HEK293 (cell line): ENCODE data around the gene MYO5C.

Experiments used
- CTCF ChIA-PET: fragments of 350-600 bp; formaldehyde crosslinking; extraction: SDS; loops from one replicate; lab custom pipeline; 2021; ENCODE audit warnings: antibody characterized with exemption; lab: Yijun Ruan, JAX
- POLR2A ChIA-PET: fragments of 300-600 bp; formaldehyde crosslinking; extraction: SDS; loops from one replicate; lab custom pipeline; 2020; ENCODE audit warnings: antibody characterized with exemption, inconsistent platforms; lab: Yijun Ruan, JAX
- H3K27ac ChIP-seq: fragments of 200-500 bp; sonication (Bioruptor generic); 2 replicates; pipeline ENCODE4 v1.5.1; 2014; ENCODE audit warnings: low read depth, low read length, control low read depth, inconsistent platforms; ENCODE audit errors: extremely low read depth
- H3K36me3 ChIP-seq, 2 experiments: fragments of 200-500 bp in 1 of 2; sonication (Bioruptor generic) in 1 of 2; 1 replicate in 1 of 2; 2 replicates in 1 of 2; pipeline ENCODE4 v1.5.1; 2014 to 2017; ENCODE audit warnings: inconsistent platforms in 2 of 2, low read length in 2 of 2; ENCODE audit not compliant: control insufficient read depth in 2 of 2, insufficient read depth in 1 of 2
- H3K4me1 ChIP-seq: fragments of 200-500 bp; sonication (Bioruptor generic); 2 replicates; pipeline ENCODE4 v1.5.1; 2014; ENCODE audit warnings: mild to moderate bottlenecking, low read length, inconsistent platforms; ENCODE audit not compliant: control insufficient read depth, insufficient read depth
- H3K4me3 ChIP-seq: 2 replicates; pipeline ENCODE4 v1.5.1; 2011; ENCODE audit warnings: low read depth, mild to moderate bottlenecking, control low read depth, low read length, moderate library complexity
- H3K9me3 ChIP-seq: fragments of 200-500 bp; sonication (Bioruptor generic); 2 replicates; pipeline ENCODE4 v1.5.1; 2014; ENCODE audit warnings: low read depth, low read length, inconsistent platforms; ENCODE audit not compliant: control insufficient read depth, insufficient read depth
- ELK4 ChIP-seq: IDR thresholded peaks from 2 replicates; pipeline ENCODE4 v1.6.1; 2011; ENCODE audit warnings: mild to moderate bottlenecking, low read depth, low read length, borderline replicate concordance
- FEZF1 ChIP-seq: fragments of 450-650 bp; formaldehyde crosslinking; IDR thresholded peaks from 2 replicates; pipeline ENCODE4 v1.5.1; 2016; ENCODE audit warnings: missing biosample characterization, missing genetic modification characterization
- GLI2 ChIP-seq: fragments of 450-650 bp; formaldehyde crosslinking; IDR thresholded peaks from 2 replicates; pipeline ENCODE4; 2017; ENCODE audit warnings: missing biosample characterization, missing genetic modification characterization, low read depth, borderline replicate concordance
- KLF1 ChIP-seq: fragments of 450-650 bp; formaldehyde crosslinking; IDR thresholded peaks from 2 replicates; pipeline ENCODE4 v1.5.1; 2016; ENCODE audit warnings: missing biosample characterization, missing genetic modification characterization
- KLF7 ChIP-seq: fragments of 450-650 bp; formaldehyde crosslinking; IDR thresholded peaks from 2 replicates; pipeline ENCODE4 v1.5.1; 2016; ENCODE audit warnings: missing biosample characterization, missing genetic modification characterization, borderline replicate concordance
- MEIS1 ChIP-seq: sonication (generic); formaldehyde crosslinking; IDR thresholded peaks from 2 replicates; pipeline ENCODE4 v1.8.1; 2022; ENCODE audit warnings: missing genetic modification reagents, mild to moderate bottlenecking, borderline replicate concordance
- SP2 ChIP-seq: fragments of 450-650 bp; formaldehyde crosslinking; IDR thresholded peaks from 2 replicates; pipeline ENCODE4 v1.5.1; 2016; ENCODE audit warnings: missing biosample characterization, missing genetic modification characterization
- SP7 ChIP-seq: fragments of 450-650 bp; formaldehyde crosslinking; IDR thresholded peaks from 2 replicates; pipeline ENCODE4 v1.5.1; 2016; ENCODE audit warnings: missing biosample characterization, missing genetic modification characterization
- TRIM28 ChIP-seq: IDR thresholded peaks from 2 replicates; pipeline ENCODE4 v1.6.1; 2011; ENCODE audit warnings: low read length, control low read depth, borderline replicate concordance
- ZBTB20 ChIP-seq: fragments of 450-650 bp; formaldehyde crosslinking; IDR thresholded peaks from 2 replicates; pipeline ENCODE4 v1.5.1; 2016; ENCODE audit warnings: missing biosample characterization, missing genetic modification characterization
- ZBTB6 ChIP-seq: fragments of 450-650 bp; formaldehyde crosslinking; IDR thresholded peaks from 2 replicates; pipeline ENCODE4 v1.5.1; 2017; ENCODE audit warnings: missing biosample characterization, missing genetic modification characterization
- ZBTB8A ChIP-seq: fragments of 450-650 bp; formaldehyde crosslinking; IDR thresholded peaks from 2 replicates; pipeline ENCODE4 v1.5.1; 2016; ENCODE audit warnings: missing biosample characterization, missing genetic modification characterization
- ZNF121 ChIP-seq: fragments of 450-650 bp; formaldehyde crosslinking; IDR thresholded peaks from 2 replicates; pipeline ENCODE4 v1.5.1; 2016; ENCODE audit warnings: missing biosample characterization, missing genetic modification characterization
- ZNF148 ChIP-seq: fragments of 450-650 bp; formaldehyde crosslinking; IDR thresholded peaks from 2 replicates; pipeline ENCODE4 v1.5.0; 2017; ENCODE audit warnings: missing biosample characterization, missing genetic modification characterization, borderline replicate concordance
- ZNF169 ChIP-seq: fragments of 450-650 bp; formaldehyde crosslinking; IDR thresholded peaks from 2 replicates; pipeline ENCODE4 v1.5.1; 2016; ENCODE audit warnings: missing biosample characterization, missing genetic modification characterization
- ZNF211 ChIP-seq: fragments of 450-650 bp; formaldehyde crosslinking; IDR thresholded peaks from 2 replicates; pipeline ENCODE4 v1.5.1; 2016; ENCODE audit warnings: low read depth, missing biosample characterization, missing genetic modification characterization
- ZNF324 ChIP-seq: fragments of 450-650 bp; formaldehyde crosslinking; IDR thresholded peaks from 2 replicates; pipeline ENCODE4 v1.5.1; 2016; ENCODE audit warnings: missing biosample characterization, missing genetic modification characterization
- ZNF362 ChIP-seq: fragments of 450-650 bp; formaldehyde crosslinking; IDR thresholded peaks from 2 replicates; pipeline ENCODE4 v1.5.1; 2016; ENCODE audit warnings: missing biosample characterization, missing genetic modification characterization
- ZNF433 ChIP-seq: fragments of 450-650 bp; formaldehyde crosslinking; IDR thresholded peaks from 2 replicates; pipeline ENCODE4 v1.5.1; 2016; ENCODE audit warnings: missing biosample characterization, missing genetic modification characterization, low read depth
- ZNF513 ChIP-seq: fragments of 450-650 bp; IDR thresholded peaks from 2 replicates; pipeline ENCODE4 v1.5.1; 2018; ENCODE audit warnings: missing biosample characterization, missing genetic modification characterization
- ZNF521 ChIP-seq: fragments of 450-650 bp; formaldehyde crosslinking; IDR thresholded peaks from 2 replicates; pipeline ENCODE4 v1.5.1; 2017; ENCODE audit warnings: missing biosample characterization, mild to moderate bottlenecking, missing genetic modification characterization
- ZNF560 ChIP-seq: fragments of 450-650 bp; formaldehyde crosslinking; IDR thresholded peaks from 2 replicates; pipeline ENCODE4 v1.5.1; 2017; ENCODE audit warnings: missing biosample characterization, missing genetic modification characterization, borderline replicate concordance
- ZNF596 ChIP-seq: fragments of 450-650 bp; IDR thresholded peaks from 2 replicates; pipeline ENCODE4 v1.5.0; 2018; ENCODE audit warnings: missing biosample characterization, mild to moderate bottlenecking, missing genetic modification characterization, moderate library complexity
- ZNF629 ChIP-seq: fragments of 450-650 bp; formaldehyde crosslinking; IDR thresholded peaks from 2 replicates; pipeline ENCODE4 v1.5.1; 2017; ENCODE audit warnings: missing biosample characterization, missing genetic modification characterization
- ZNF654 ChIP-seq: fragments of 450-650 bp; formaldehyde crosslinking; IDR thresholded peaks from 2 replicates; pipeline ENCODE4 v1.5.1; 2016; ENCODE audit warnings: low read depth, missing biosample characterization, missing genetic modification characterization
- ZSCAN23 ChIP-seq: fragments of 450-650 bp; formaldehyde crosslinking; IDR thresholded peaks from 2 replicates; pipeline ENCODE4 v1.5.1; 2016; ENCODE audit warnings: missing biosample characterization, missing genetic modification characterization
- ZSCAN5A ChIP-seq: fragments of 450-650 bp; formaldehyde crosslinking; IDR thresholded peaks from 2 replicates; pipeline ENCODE4 v1.5.1; 2016; ENCODE audit warnings: missing biosample characterization, missing genetic modification characterization

Gene MYO5C

GRCh38 chr15:52258461-52258860, 37.1 kb downstream of the MYO5C start:
- Histone ChIP-seq H3K4me3 (no peak overlapping the region), H3K27ac (no peak overlapping the region)
- CTCF ChIA-PET: interaction anchor here (0.5 to 2.5 kb wide), 4 partner anchors 23 to 476 kb away, joined by 3 to 13 read pairs (median 3); no protein-coding TSS in a partner anchor
- TF ChIP-seq ZNF654 (tag by site-specific recombination) (no peak), GLI2 (tag by site-specific recombination) (no peak), MEIS1 (CRISPR knock-in tag) (no peak), ZNF560 (tag by site-specific recombination) (no peak), ZSCAN23 (tag by site-specific recombination) (no peak), SP2 (tag by site-specific recombination) (no peak), ZNF211 (tag by site-specific recombination) (no peak), TRIM28 (no peak), ZBTB8A (tag by site-specific recombination) (no peak), ZNF148 (tag by site-specific recombination) (no peak), KLF7 (tag by site-specific recombination) (no peak), ZNF513 (tag by site-specific recombination) (no peak), ZSCAN5A (tag by site-specific recombination) (no peak), ZNF362 (tag by site-specific recombination) (no peak), KLF1 (no peak)
- TF ChIP-seq, all 188 proteins: peak for 0
- Histone ChIP-seq H3K4me1 (0 out of 2 replicates have a peak, but pooled peaks cover 4% of the 10 kb centered on the region), H3K36me3 (peaks cover 6 to 31% of the 10 kb centered on the region in 2 experiments; a peak in 2 of 3 replicates), H3K9me3 (no peaks in the 10 kb centered on the region)
- POLR2A ChIA-PET: no interaction called here

- Histone ChIP-seq H3K9me3 (no peaks in the 10 kb centered on the region), H3K4me3 (no peak overlapping the region), H3K4me1 (0 out of 2 replicates have a peak, but pooled peaks cover 4% of the 10 kb centered on the region), H3K36me3 (peaks cover 6 to 33% of the 10 kb centered on the region in 2 experiments; a peak in 2 of 3 replicates), H3K27ac (no peak overlapping the region)
- ChIA-PET CTCF (interaction anchor here (1.2 to 2.7 kb wide), 8 partner anchors 17 to 478 kb away, joined by 3 to 13 read pairs (median 5); no protein-coding TSS in a partner anchor), POLR2A (interaction anchor here (0.9 kb wide), 1 partner anchor 38 kb away, joined by 3 read pairs; the partner anchor contains the start of gene MYO5C)
- TF ChIP-seq ZNF121 (tag by site-specific recombination) (no peak), FEZF1 (tag by site-specific recombination) (0 out of 2 replicates have a peak, but pooled peaks have one; percentile 19), ZNF629 (tag by site-specific recombination) (peak; percentile 57; the same call in 1 of the 2 replicates), SP7 (tag by site-specific recombination) (peak; percentile 30; the same call in 1 of the 2 replicates), ZNF169 (no peak), ZNF433 (tag by site-specific recombination) (no peak), ZNF521 (no peak), ELK4 (no peak), ZNF596 (tag by site-specific recombination) (peak; percentile 58; the same call in 1 of the 2 replicates), ZNF324 (tag by site-specific recombination) (no peak), ZBTB6 (tag by site-specific recombination) (peak; percentile 82), ZBTB20 (tag by site-specific recombination) (0 out of 2 replicates have a peak, but pooled peaks have one; percentile 14)
These were observed 37.9 kb downstream of the MYO5C start for GRCh38 chr15:52257734-52258062.
